GM18505 (cell line): ENCODE data around the gene MUC12.
"Not testable (repeated sequence)": the region's sequence is repeated elsewhere in the genome, so short reads cannot be mapped to it uniquely, and the experiment has no call there.

Source experiments
- ATAC-seq: cut with Tn5 transposase; IDR thresholded peaks from one replicate; pipeline ENCODE4 v1.9.1; 2021; ENCODE audit not compliant: unreplicated experiment
- POLR2A ChIP-seq: IDR thresholded peaks from 4 replicates; pipeline ENCODE4 v1.6.1; 2011; ENCODE audit warnings: borderline replicate concordance; ENCODE audit not compliant: insufficient read depth, insufficient read length; ENCODE audit errors: extremely low read depth

The MUC12 gene

DNA sequence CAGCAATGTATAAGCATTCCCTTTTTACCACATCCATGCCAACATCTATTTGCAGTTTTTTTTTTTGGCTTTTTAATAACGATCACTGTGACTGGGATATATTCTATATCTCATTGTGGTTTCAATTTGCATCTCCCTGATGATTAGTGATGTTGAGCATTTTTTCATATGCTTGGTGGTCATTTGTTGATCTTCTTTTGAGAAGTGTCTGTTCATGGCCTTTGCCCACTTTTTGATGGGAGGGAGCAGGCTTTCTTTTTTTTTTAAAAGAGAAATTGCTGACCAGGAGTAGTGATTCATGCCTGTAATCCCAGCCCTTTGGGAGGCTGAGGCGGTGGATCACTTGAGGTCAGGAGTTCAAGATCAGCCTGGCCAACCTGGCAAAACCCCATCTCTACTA is 54.5 kb downstream of the MUC12 start:
- no peak for ATAC-seq
- TF ChIP-seq POLR2A: no peak

DNA sequence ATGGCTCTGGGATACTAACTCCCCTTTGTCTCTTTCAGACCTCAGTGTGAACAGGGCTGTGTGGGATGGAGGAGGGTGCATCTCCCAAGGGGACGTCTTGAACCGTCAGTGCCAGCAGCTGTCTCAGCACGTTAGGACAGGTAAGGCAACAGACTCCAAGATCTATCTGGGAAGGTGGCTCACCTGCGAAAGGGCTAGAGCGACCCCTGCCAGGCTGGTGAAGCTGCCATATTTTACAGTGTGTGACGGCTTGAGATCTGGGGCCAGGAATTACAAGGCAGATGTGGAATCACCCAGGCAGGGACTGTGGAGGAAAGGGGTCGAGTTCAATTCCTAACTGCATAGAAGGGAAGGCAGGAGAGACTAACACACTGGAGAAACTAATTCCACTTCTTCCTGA is 61.7 kb downstream of the MUC12 start:
- no peak for ATAC-seq

GRCh38 chr7:101035941-101036340 is 66.6 kb downstream of the MUC12 start:
- TF ChIP-seq POLR2A: no peak
- ATAC-seq: no peak

More for the DNA sequence above, 61.7 kb downstream of the MUC12 start:
- TF ChIP-seq POLR2A: no peak

DNA sequence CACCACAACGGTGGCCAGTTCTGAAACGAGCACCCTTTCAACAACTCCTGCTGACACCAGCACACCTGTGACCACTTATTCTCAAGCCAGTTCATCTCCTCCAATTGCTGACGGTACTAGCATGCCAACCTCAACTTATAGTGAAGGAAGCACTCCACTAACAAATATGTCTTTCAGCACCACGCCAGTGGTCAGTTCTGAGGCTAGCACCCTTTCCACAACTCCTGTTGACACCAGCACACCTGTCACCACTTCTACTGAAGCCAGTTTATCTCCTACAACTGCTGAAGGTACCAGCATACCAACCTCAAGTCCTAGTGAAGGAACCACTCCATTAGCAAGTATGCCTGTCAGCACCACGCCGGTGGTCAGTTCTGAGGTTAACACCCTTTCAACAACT is 71.9 kb downstream of the MUC12 start:
- ATAC-seq: not testable (repeated sequence)

DNA sequence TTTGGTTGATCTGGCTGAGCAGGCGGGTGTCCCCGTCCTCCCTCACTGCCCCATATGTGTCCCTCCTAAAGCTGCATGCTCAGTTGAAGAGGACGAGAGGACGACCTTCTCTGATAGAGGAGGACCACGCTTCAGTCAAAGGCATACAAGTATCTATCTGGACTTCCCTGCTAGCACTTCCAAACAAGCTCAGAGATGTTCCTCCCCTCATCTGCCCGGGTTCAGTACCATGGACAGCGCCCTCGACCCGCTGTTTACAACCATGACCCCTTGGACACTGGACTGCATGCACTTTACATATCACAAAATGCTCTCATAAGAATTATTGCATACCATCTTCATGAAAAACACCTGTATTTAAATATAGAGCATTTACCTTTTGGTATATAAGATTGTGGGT is 89.0 kb downstream of the MUC12 start:
- TF ChIP-seq POLR2A: no peak
- no peak for ATAC-seq

DNA sequence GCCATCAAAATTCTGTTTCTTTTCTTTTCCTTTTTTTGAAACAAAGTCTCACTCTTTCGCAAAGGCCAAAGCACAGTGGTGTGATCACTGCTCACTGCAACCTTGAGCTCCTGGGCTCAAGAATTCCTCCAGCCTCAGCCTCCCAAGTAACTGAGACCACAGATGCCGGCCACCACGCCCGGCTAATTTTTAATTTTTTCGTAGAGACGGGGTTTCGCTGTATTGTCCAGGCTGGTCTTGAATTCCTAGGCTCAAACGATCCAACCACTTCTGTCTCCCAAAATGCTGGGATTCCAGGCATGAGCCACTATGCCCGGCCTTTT is 90.2 kb downstream of the MUC12 start:
- TF ChIP-seq POLR2A: no peak
- ATAC-seq: no peak

GRCh38 chr7:101060992-101061391 is 91.6 kb downstream of the MUC12 start:
- ATAC-seq: no peak
- no peak for TF ChIP-seq POLR2A

DNA sequence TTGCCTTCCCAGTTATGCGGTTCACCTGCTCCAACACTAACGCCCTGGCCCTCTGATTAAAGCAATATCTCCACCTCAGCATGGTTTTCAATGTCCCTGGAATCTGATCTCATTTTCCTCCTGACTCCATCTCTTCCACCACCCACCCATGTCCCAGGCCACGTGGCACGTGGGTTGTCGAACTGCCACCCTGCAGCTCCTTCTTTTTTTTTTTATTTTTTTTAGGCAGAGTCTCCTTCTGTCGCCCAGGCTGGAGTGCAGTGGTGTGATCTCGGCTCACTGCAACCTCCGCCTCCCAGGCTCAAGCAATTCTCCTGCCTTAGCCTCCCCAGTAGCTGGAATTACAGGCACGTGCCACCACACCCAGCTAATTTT is 94.8 kb downstream of the MUC12 start:
- not testable (repeated sequence) for ATAC-seq

DNA sequence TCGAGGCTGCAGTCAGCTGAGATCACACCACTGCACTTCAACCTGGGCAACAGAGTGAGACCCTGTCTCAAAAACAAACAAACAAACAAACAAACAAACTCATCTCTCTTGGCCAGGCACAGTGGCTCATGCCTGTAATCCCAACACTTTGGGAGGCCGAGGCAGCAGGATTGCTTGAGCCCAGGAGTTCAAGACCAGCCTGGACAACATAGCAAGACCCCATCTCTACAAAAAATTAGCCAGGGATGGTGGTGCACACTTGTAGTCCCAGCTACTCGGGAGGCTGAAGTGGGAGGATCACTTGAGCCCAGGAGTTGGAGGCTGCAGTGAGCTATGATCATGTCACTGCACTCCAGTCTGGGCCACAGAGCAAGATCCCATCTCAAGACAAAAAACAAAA is 95.8 kb downstream of the MUC12 start:
- not testable (repeated sequence) for ATAC-seq

DNA sequence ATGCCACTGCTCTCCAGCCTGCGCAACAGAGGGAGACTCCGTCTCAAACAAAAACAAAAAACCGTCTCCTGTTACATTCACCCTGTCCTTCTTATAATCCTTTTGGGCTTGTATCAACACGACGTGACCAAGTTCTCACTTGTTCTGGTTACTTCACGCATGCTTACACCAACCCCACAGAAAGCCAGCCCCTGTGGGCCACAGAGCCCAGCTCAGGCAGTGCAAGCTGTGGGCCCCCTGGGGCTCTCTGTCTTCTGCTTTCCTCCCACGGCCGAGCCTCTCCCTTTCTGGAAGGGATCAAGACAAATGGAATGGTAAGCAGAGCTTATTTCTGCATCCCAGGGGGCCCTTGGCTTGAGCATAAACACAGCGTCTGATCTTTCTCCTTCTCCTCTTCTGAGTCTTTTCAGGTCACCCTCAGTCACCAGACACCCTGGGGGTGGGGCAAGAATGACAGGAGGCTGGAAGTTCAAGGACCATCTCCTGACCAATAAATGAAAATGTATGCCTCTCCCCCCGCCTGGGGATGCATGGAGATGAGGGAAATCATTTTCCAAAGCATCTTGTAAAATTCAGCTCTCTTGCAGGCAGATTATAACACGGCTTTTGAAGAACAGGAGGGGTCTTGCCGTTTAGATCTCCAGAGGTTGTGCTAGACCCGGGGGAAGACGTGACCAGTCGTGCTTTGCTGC is 96.9 kb downstream of the MUC12 start:
- no peak for ATAC-seq
- TF ChIP-seq POLR2A: no peak

GRCh38 chr7:101066833-101067177 is 97.4 kb downstream of the MUC12 start:
- TF ChIP-seq POLR2A: no peak
- ATAC-seq: no peak

- TF ChIP-seq POLR2A: no peak
- ATAC-seq: no peak
These were observed 99.0 kb downstream of the MUC12 start for GRCh38 chr7:101068401-101068800.
